ENCODE data around the gene CREBRF. TPM values are rescaled to one million over a fixed set of nuclear protein-coding genes. Genes with fewer than 3 reads are reported as not detected.

The CREBRF gene
- polyA plus RNA-seq, 3 donors = 23.1 to 27.6 (median 23.6) TPM

- intact Hi-C loops (cut with micrococcal nuclease) = no loop called here
- H3K27me3 ChIP-seq (ENCODE audit: control insufficient read depth in 2 of 2, insufficient read depth in 2 of 2, low read length in 2 of 2) = no peaks in the 10 kb centered on the region
- no peak overlapping the region for H3K4me3 ChIP-seq (replicated peaks in 1 of 3; ENCODE audit: low read depth in 2 of 3, low read length in 3 of 3)
- peaks cover 96% of the 10 kb centered on the region for H4K20me1 ChIP-seq (ENCODE audit: insufficient read depth, low read length)
- no peak overlapping the region for H3K4me3 Mint-ChIP-seq
- H3K9ac ChIP-seq (ENCODE audit: insufficient read depth, low read length, poor library complexity, severe bottlenecking) = no peak overlapping the region
- H3K27ac Mint-ChIP-seq = no peak overlapping the region
- whole genome bisulfite sequencing (ENCODE audit: insufficient coverage) = no CpG with 5 or more reads among the region's 2 CpGs
- H3K36me3 Mint-ChIP-seq = peaks cover 24% of the 10 kb centered on the region in 2 donors
- peaks cover 0 to 1% (median 0%) of the 10 kb centered on the region in 3 donors for H3K27me3 Mint-ChIP-seq (ENCODE audit: low read depth in 3 of 3)
- no peak overlapping the region for H3K4me2 ChIP-seq (replicated peaks; ENCODE audit: extremely low read depth, low read length, poor library complexity, severe bottlenecking)
- H3K4me1 Mint-ChIP-seq = peaks cover 11% of the 10 kb centered on the region
- H2AFZ ChIP-seq (ENCODE audit: insufficient read depth, low read depth, low read length, poor library complexity, severe bottlenecking) = no peak overlapping the region
- H3K9me3 Mint-ChIP-seq = peaks cover 0 to 13% (median 5%) of the 10 kb centered on the region in 7 donors
- DNase-seq = no peak
- TF ChIP-seq CTCF (IDR thresholded peaks at IDR 0.05) = no peak
- no peak overlapping the region for H3K27ac ChIP-seq (ENCODE audit: low read depth in 1 of 2, low read length in 2 of 2)
- H3K4me1 ChIP-seq (ENCODE audit: control insufficient read depth in 1 of 2, insufficient read depth in 2 of 2, low read length in 2 of 2) = no peaks in the 10 kb centered on the region
- H3K79me2 ChIP-seq (ENCODE audit: insufficient read depth, low read length) = peaks cover 11% of the 10 kb centered on the region
- H3K36me3 ChIP-seq (replicated peaks in 1 of 2; ENCODE audit: control insufficient read depth in 1 of 2, insufficient read depth in 2 of 2, low read length in 2 of 2) = peaks cover 9 to 32% of the 10 kb centered on the region in 2 donors
- peaks cover 8 to 11% of the 10 kb centered on the region in 2 donors for H3K9me3 ChIP-seq (replicated peaks in 1 of 2; ENCODE audit: control insufficient read depth in 1 of 2, insufficient read depth in 1 of 2, low read length in 2 of 2)
Observed at GRCh38 chr5:173101245-173101644, 45.1 kb downstream of the CREBRF start.

GRCh38 chr5:173103411-173103810, 47.3 kb downstream of the CREBRF start:
- Mint-ChIP-seq H3K27me3 (ENCODE audit: low read depth in 3 of 3) (peaks cover 0 to 1% (median 0%) of the 10 kb centered on the region in 3 donors), H3K4me1 (peaks cover 6% of the 10 kb centered on the region), H3K4me3 (no peak overlapping the region), H3K9me3 (peaks cover 0 to 13% (median 5%) of the 10 kb centered on the region in 7 donors), H3K36me3 (peaks cover 23 to 27% of the 10 kb centered on the region in 2 donors), H3K27ac (no peak overlapping the region)
- H3K9me3 ChIP-seq (replicated peaks in 1 of 2; ENCODE audit: control insufficient read depth in 1 of 2, insufficient read depth in 1 of 2, low read length in 2 of 2) = peaks cover 8 to 11% of the 10 kb centered on the region in 2 donors
- no peak overlapping the region for H3K9ac ChIP-seq (ENCODE audit: insufficient read depth, low read length, poor library complexity, severe bottlenecking)
- H3K4me2 ChIP-seq (replicated peaks; ENCODE audit: extremely low read depth, low read length, poor library complexity, severe bottlenecking) = no peak overlapping the region
- no peak for TF ChIP-seq CTCF (IDR thresholded peaks at IDR 0.05)
- peaks cover 91% of the 10 kb centered on the region for H4K20me1 ChIP-seq (ENCODE audit: insufficient read depth, low read length)
- no peak for DNase-seq
- 100% methylated on average over 1 of the region's 1 CpG for WGBS (ENCODE audit: insufficient coverage)
- H3K4me3 ChIP-seq (replicated peaks in 1 of 3; ENCODE audit: low read depth in 2 of 3, low read length in 3 of 3) = no peak overlapping the region
- no peak overlapping the region for H3K27ac ChIP-seq (ENCODE audit: low read depth in 1 of 2, low read length in 2 of 2)
- intact Hi-C loops (cut with micrococcal nuclease) = no loop called here
- no peaks in the 10 kb centered on the region for H3K4me1 ChIP-seq (ENCODE audit: control insufficient read depth in 1 of 2, insufficient read depth in 2 of 2, low read length in 2 of 2)
- no peak overlapping the region for H2AFZ ChIP-seq (ENCODE audit: insufficient read depth, low read depth, low read length, poor library complexity, severe bottlenecking)
- no peaks in the 10 kb centered on the region for H3K27me3 ChIP-seq (ENCODE audit: control insufficient read depth in 2 of 2, insufficient read depth in 2 of 2, low read length in 2 of 2)
- peaks cover 6% of the 10 kb centered on the region for H3K79me2 ChIP-seq (ENCODE audit: insufficient read depth, low read length)
- H3K36me3 ChIP-seq (replicated peaks in 1 of 2; ENCODE audit: control insufficient read depth in 1 of 2, insufficient read depth in 2 of 2, low read length in 2 of 2) = peaks cover 10 to 35% of the 10 kb centered on the region in 2 donors

Data from CD14-positive monocyte (primary cell).